Pericardium fibroblast (primary cell): ENCODE measurements around the gene CLEC3A. TPM values are rescaled to one million over a fixed set of nuclear protein-coding genes. Genes with fewer than 3 reads are reported as not detected.

Experiments
- total RNA-seq: library from RNA; depleted of rRNA; stranded (reverse); fragments of >200 nt; gene quantifications from 2 replicates; pipeline ENCODE4 v1.2.3, GENCODE V29; 2015

Gene CLEC3A
- not detected in 2 replicates for total RNA-seq

GRCh38 chr16:78022347-78023060, at the start of gene CLEC3A:
TSS of gene CLEC3A (plus strand) at chr16:78022548. CDS start at chr16:78022627, 79 bp downstream.

Other genes starting within 250 kb of the CLEC3A start
- 1.3 and 2.0 TPM in 2 replicates for gene VAT1L, start 234.0 kb upstream of the CLEC3A start, total RNA-seq
- 9.3 and 11.4 TPM in 2 replicates for gene WWOX, start 77.1 kb downstream of the CLEC3A start, total RNA-seq